Left forelimb (tissue), 1 donor: ENCODE data around the gene SLC27A1.
"Not testable (repeated sequence)": the region's sequence is repeated elsewhere in the genome, so short reads cannot be mapped to it uniquely, and the experiment has no call there.

Source experiments
- DNase-seq: peaks from one replicate; pipeline ENCODE4 v3.0.0-alpha.2; 2018; ENCODE audit warnings: low spot score

Gene SLC27A1

DNA sequence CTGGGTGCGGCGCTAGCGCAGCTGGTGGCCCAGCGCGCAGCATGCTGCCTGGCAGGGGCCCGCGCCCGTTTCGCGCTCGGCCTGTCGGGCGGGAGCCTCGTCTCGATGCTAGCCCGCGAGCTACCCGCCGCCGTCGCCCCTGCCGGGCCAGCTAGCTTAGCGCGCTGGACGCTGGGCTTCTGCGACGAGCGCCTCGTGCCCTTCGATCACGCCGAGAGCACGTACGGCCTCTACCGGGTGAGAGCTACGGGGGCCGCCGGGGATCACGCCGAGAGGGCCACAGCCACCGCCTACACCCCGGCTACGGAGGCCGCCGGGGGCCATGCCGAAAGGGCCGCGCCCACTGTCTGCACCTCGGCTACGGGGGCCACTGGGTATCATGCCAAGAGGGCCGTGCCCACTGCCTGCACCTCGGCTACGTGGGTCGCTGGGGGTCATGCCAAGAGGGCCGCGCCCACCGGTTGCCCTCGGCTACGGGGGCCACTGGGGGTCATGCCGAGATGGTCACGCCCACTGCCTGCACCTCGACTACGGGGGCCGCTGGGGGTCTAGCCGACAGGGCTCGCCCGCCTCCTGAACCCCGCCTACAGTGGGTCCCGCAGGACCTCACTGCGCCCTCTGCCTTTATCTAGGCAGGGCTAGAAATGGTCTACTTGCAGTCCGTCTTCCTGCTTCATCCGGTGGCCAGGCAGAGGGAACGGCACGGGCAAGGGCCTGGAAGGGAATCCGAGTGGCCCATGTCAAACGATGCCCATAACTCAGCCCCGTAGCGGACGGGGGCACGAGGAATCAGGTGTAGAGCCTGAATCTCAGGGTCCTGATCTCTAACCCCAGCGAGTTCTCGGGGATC, 41.6 kb downstream of the SLC27A1 start:
- DNase-seq = peak; percentile 91

DNA sequence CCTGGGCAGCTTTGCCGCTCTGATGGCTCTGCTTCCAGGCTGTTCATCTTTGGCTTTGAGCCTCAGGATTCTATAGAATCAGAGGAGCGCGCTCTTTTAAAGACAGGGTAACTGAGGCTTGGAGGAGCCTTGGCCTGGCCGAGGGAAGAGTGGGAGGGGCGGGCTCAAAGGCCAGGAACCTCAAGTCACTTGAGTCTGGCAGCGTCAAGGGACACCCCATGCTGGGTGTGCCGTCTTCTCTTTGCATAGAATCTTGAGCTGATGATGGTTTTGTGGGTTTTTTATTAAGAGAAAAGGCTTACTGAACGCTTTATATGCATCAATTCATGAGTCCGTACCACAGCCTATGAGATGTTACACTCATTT, 42.2 kb downstream of the SLC27A1 start:
- no peak for DNase-seq

DNA sequence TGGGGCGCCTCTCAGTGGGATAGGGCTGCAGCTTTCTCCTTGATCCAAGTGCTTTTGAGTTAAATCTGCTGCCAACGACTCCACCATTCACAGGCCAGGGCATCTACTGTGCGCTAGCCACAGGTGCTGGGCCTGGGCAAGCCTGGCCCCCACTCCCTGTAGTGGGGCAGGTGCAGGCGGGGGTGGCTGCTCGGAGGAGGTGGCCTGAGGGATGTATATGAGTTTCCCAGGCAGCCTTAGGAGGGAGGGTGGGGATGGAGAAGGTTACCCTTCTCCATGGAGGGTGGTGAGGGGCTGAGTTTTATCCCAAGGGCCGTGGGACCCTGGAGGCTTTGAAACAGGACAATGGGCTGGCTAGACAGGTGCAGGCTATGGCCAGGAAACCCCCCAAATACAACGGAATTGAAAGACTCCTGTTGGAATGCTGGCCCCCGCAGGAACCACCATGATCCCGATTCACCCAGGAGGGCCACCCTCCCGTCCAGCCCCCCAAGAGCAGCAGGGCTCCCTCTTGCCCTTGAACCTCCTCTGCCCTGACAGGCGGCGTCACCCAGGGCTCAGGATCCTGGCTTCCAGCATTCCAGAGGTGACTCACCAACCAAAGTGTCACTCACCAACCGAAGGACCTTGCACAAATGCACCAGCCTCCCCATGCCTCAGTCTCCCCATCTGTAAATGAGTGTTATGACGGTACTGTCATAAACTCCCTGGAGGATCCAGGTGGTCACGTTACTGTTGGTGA, 45.3 kb downstream of the SLC27A1 start:
- no peak for DNase-seq

DNA sequence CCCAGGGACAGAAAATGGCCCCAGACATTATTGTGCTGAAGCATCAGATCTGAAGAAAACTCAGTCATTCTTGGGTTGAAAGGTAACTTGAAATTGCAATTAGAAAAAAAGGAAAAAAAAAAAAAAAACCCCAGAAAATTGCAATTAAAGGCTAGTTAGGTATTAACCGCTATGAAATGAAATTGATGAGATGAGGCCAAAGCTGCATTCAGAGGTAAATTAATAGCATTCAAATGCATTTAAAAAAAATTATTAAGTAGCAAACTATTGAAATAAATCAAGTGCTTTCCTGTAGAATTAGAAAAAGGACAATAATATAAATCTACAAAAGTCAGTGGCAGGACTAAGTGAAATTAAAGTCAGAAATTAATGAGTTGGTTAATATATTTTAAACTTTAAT, 47.6 kb downstream of the SLC27A1 start:
- no peak for DNase-seq

DNA sequence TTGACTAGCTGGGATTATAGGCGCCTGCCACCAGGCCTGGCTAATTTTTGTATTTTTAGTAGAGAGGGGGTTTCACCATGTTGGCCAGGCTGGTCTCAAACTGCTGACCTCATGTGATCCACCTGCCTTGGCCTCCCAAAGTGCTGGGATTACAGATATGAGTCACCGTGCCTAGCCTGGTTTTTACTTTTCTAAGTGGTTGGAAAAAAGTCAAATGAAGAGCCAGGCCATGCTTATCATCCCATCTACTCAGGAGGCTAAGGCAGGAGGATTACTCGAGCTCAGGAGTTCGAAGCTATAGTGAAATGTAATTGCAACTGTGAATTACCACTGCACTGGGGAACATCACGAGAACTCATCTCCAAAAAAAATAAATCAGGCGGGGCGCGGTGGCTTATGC, 48.3 kb downstream of the SLC27A1 start:
- DNase-seq = not testable (repeated sequence)

DNA sequence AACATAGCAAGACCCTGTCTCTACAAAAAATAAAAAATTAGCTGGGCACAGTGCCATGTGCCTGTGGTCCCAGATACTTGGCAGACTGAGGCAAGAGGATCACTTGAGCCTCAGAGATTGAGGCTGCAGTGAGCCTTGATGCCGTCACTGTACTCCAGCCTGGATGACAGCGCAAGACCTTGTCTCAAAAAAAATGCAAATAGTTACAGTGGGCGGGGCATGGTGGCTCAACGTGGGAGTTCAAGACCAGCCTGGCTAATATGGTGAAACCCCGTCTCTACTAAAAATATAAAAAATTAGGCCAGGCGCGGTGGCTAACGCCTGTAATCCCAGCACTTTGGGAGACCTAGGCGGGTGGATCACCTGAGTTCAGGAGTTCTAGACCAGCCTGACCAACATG, 49.6 kb downstream of the SLC27A1 start:
- DNase-seq = no peak

DNA sequence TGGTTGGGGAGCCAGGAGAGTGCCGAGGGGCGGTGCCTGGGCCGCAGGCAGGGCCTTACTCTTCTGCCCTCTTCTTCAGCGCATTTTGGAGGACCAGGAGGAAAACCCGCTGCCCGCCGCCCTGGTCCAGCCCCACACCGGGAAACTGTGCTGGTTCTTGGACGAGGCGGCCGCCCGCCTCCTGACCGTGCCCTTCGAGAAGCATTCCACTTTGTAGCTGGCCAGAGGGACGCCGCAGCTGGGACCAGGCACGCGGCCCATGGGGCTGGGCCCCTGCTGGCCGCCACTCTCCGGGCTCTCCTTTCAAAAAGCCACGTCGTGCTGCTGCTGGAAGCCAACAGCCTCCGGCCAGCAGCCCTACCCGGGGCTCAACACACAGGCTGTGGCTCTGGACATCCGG, 50.5 kb downstream of the SLC27A1 start:
- DNase-seq = no peak

DNA sequence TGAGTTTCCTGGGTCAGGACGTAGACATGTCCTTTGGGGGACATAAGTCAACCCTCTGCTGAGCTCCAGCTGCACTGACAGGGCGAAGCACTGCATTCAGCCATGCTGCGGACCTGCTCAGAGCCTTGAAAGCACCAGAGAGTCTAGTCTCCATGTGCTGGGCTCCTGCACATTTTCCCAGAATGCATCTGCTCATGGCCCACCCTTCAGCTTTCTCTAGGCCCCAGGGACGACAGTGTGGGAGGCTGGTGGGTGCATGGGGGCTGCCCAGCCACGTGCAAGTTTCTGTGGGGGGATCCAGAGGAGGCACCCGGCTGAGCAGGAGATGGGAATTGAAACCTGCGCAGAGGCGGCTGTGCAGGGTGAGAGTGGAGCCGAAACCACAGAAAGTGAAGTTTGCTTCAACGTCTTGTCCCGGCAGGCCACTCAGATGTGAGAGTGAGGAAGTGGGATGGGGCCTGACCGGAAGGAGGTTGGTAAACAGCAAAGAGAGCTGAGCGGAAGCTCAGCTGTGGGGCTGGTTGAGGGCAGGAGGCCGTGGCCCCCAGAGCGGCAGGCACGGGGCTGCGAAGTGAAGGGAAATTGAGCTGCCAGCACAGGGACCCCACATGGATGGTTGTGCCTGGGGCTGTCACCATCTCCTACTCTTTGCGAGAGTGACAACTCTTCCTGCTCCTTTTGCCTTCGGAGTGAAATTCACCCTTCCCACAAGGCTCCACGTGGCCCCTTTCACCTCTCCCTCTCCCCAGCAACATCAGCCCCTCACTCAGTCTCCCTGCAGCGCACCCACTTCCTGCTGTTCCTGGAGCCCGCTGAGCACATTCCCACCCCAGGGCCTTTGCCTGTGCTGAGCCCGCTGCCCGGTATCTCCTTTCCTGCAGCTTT, 52.9 kb downstream of the SLC27A1 start:
- no peak for DNase-seq

DNA sequence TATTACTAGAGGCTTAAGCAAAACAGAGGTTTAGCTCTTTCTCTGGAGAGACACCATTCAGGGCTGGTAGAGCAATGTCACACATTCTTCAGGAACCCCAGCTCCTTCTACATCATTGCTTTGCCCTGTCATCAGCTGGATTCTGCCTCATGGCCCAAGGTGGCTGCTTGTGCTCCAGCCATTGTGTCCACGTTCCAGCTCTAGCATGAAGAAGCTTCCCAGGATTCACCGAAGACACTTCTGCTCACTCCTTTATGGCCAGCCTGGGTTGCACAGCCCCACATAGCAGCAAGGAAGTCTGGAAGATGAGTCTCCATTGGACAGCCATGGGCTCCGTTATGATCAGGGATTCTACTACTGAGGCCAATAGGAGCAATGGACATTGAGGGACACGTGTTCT, 54.3 kb downstream of the SLC27A1 start:
- no peak for DNase-seq

DNA sequence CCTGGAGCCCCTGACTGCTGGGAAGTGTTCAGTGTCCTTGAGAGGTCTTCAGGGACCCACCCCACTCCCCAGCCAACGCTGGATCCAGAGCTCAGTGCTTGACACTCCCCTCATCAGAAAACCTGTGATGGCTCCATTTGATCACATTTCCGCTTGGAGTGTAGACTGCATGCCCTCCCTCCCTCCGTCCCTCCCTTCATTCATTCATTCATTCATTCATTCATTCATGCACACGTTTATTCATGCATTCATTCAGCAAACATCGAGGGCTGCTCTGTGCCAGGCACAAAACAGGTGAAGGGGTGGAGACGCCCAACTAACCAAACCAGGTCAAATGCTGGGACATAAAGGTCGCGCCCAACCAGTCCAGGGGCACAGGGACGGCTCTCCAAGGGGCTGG, 54.8 kb downstream of the SLC27A1 start:
- DNase-seq = no peak

DNA sequence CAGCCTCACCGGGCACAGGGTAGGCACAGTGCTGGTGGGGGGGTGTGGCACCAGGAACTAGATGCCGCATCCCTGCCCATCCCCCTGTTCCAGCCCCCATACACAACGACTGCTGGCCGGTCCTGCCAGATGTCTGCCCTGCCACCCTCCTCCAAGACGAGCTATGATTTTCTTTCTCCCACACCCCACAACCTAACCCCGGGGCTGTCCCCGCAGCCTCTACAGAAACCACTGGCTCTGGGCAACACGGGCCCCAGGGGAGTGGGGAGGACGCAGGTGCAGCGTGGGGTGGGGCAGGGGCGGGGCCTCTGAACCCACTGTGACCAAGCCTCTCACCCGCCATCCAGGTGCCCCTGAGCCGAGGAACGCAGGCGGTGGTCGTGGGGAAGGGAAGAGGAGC, 56.6 kb downstream of the SLC27A1 start:
- no peak for DNase-seq

DNA sequence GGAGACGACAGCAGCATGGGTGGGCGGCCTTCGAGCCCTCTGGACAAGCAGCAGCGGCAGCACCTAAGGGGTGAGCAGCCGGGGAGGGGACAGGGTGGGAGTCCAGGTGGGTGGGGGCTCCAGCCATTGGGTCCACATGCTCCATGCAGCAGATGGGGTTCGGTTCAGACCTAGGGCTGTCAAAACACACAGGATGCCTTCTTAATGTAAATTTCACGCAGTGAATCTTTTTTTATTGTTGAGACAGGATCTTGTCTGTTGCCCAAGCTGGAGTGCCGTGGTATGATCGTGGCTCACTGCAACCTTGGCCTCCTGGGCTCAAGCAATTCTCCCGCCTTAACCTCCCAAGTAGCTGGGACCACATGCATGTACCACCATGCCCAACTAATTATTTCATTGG, 57.0 kb downstream of the SLC27A1 start:
- DNase-seq = no peak

DNA sequence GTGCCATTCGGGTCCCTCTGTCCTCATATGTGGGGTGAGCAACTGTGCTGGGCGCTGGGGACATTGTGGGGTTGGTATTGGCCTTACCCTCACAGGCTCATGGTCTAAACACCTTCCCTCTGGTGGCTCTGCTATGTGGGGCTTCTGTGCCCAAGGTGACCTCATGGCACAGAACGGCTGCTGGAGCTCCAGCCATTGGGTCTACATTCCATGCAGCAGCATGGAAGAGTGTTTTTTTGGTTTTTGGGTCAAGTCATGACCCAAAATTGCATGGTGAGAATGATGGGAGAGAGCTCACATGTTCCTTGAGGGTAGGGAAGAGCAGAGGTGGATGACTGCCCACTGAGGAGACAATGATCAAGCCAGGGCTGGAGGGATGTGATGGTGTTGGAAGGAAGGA, 58.3 kb downstream of the SLC27A1 start:
- no peak for DNase-seq

DNA sequence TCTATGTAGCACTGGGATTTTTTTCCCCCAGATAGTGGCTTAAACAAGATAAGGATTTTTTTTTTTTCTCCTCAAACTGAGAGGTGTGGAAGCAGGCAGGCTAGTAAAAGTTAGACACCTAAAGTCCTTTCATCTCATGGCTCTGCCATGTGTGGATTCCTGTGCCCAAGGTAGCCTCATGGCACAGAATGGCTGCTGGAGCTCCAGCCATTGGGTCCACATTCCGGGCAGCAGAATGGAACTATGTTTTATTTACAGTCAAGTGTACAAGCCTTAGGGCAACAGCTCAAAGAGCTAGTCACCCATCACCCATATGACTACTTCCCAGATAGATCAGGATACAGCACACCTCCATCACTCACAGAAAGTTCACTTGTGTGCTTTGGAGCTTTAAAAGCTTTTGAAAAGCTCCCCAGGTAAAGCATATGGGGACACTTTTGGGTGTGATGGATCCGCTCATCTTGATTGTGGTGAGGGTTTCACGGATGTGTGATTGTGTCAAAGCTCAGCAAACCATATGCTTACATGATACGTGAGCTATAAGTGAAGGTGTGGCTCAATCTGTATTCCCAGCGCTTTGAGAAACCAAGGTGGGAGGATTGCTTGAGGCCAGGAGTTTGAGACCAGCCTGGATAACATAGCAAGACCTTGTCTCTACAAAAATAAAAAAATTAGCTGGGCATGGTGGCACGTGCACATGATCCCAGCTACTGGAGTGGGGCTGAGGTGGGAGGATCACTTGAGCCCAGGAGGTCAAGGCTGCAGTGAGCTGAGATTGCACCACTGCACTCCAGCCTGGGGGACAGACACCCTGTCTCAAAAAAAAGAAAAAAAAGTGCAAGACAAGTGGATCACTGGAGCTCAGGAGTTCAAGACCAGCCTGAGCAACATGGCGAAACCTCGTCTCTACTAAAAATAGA, 59.2 kb downstream of the SLC27A1 start:
- DNase-seq = no peak

DNA sequence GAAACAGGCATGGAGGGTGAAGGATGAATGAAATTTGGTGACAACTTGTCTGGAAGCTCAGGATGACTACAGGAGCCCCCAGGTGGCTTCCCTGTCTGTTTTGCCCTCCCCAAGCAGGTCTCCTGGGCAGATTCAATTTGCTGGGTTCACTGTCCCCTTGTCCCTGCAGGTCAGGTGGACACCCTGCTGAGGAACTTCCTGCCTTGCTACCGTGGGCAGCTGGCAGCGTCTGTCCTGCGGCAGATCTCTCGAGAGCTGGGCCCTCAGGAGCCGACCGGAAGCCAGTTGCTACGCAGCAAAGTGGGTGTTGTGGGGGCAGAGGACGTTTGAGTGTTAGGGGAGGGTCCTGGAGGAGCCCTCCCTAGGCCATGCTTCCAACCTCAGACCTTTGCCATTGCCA, 60.3 kb downstream of the SLC27A1 start:
- no peak for DNase-seq

DNA sequence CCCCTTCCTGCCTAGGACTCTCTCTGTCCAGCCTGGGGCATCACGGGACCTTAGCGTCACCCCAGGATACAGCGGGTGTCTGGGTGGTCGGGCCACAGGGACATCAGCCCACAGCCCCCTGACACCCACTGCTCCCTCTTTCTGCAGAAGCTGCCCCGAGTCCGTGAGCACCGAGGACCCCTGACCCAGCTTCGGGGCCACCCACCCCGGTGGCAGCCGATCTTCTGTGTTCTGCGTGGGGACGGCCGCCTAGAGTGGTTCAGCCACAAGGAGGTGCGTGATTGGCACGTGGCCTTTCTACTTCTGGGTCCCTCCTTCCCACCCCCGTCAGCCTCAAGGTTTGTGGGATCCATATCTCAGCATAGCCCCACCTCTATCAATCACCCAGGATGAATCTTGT, 61.8 kb downstream of the SLC27A1 start:
- DNase-seq = no peak

DNA sequence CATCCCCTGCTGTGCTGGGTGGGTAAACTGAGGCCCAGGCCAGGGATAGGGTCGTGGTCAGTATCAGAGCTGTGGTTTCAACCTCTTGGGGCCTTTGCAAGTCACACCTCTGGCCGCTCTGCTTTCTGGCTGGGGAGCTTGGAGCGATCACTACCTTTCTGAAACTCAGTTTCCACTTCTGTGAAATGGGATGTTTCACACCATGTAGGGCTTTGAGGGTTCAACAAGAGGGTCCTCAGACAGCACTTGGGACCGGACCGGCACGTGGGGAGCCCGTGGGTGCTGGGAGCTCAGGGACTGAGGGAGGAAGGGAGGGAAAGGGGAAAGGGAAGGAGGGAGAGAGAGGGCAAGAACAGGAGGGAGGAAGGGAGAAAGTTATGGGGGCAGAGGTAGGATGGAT, 62.2 kb downstream of the SLC27A1 start:
- no peak for DNase-seq

DNA sequence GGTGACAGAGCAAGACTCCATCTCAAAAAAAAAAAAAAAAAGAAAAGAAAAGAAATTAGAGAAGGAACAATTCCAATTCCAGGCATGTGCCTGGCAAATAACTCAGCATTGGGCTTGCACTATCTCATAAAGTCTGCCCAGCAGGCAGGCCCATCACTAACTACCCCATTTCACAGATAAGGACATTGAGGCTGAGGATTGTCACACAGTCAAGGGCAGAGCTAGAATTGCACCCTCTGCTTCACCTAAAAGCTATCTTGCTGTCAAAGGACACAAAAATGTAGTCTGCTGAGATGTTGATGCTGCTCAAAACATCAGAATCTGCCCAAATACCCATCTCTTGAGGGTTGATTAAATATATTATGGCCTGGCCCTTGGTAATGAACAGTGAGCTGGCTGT, 64.4 kb downstream of the SLC27A1 start:
- no peak for DNase-seq

DNA sequence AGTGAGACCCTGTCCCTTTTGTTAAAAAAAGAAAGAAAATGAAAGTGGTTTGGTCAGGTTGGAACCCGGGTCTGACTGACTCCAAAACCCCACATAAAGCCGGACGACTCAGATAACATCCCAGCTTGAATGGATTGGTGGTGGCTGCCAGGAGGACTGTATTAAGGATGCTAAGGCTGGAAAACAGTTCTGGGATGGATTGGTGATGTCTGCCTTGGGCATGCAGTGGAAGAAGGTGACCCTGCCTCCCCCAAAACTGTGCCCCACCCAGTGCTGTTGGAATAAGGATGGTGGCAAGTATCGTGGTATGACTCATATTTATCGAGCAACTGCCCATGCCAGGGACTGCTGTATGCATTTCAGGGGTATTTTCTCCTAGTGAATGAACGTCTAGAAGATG, 66.6 kb downstream of the SLC27A1 start:
- DNase-seq = no peak

DNA sequence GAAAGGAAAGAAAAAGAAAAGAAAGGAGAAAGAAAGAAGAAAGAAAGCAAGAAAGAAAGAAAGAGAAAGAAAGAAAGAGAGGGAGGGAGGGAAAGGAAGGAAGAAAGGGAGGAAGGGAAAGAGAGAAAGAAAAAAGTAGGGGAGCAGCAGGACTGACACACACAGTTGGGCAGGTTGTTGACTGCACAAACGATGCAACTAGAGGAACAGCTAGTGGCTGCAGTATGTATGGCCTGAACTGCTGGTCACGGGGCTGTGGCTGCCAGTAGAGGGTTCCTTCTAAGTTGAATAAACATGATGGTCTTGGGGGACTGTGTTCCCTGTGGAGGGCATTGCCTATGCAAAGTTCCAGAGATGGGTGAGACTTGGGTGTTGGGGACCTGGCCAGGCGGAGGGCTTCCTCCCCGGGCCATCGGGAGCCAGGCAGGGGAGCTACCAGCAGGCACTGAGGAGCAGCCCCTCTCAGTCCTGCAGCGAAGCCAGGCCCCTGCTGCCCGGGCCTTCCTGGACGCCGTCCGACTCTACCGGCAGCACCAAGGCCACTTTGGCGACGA, 68.4 kb downstream of the SLC27A1 start:
- DNase-seq = no peak
